ENCODE results near the gene CFTR. TPM values are rescaled to one million over a fixed set of nuclear protein-coding genes. Genes with fewer than 3 reads are reported as not detected.

CFTR gene
- total RNA-seq, 1 experiment from 2014 or later = 0.72 TPM

GRCh38 chr7:117661328-117661727, 181.5 kb downstream of the CFTR start:
- H3K4me3 Mint-ChIP-seq = no peak overlapping the region
- DNase-seq (ENCODE audit: low spot score) = no peak
- ChIA-PET CTCF (interaction anchor here (0.6 to 1.2 kb wide), 2 partner anchors 8 to 9 kb away, joined by 3 to 5 read pairs; no protein-coding TSS in a partner anchor), POLR2A (no interaction called here)
- H3K9me3 Mint-ChIP-seq = peaks cover 5% of the 10 kb centered on the region
- TF ChIP-seq E2F5 (CRISPR knock-in tag; IDR thresholded peaks at IDR 0.05) (no peak), RELA (CRISPR knock-in tag; IDR thresholded peaks at IDR 0.05; ENCODE audit: borderline replicate concordance) (no peak), NFE2L1 (CRISPR knock-in tag; IDR thresholded peaks at IDR 0.05) (no peak), PRRX2 (CRISPR knock-in tag; IDR thresholded peaks at IDR 0.05) (no peak), ZNF281 (CRISPR knock-in tag; IDR thresholded peaks at IDR 0.05) (no peak), MYBL2 (CRISPR knock-in tag; IDR thresholded peaks at IDR 0.05) (no peak), CBFB (CRISPR knock-in tag; IDR thresholded peaks at IDR 0.05; ENCODE audit: low read depth) (no peak), ZBTB21 (CRISPR knock-in tag; IDR thresholded peaks at IDR 0.05; ENCODE audit: borderline replicate concordance) (no peak), ZNF423 (CRISPR knock-in tag; IDR thresholded peaks at IDR 0.05) (no peak), IRF1 (CRISPR knock-in tag; IDR thresholded peaks at IDR 0.05) (no peak), GABPB1 (CRISPR knock-in tag; IDR thresholded peaks at IDR 0.05) (no peak), ZNF671 (CRISPR knock-in tag; IDR thresholded peaks at IDR 0.05) (no peak), JUN (CRISPR knock-in tag; IDR thresholded peaks at IDR 0.05) (no peak)
- no peak for ATAC-seq
- no peaks in the 10 kb centered on the region for H3K27me3 Mint-ChIP-seq (ENCODE audit: low read depth)
- H3K27ac Mint-ChIP-seq = no peak overlapping the region
- H3K4me1 Mint-ChIP-seq = no peaks in the 10 kb centered on the region
- H3K36me3 Mint-ChIP-seq = no peaks in the 10 kb centered on the region

GRCh38 chr7:117664047-117664446, 184.2 kb downstream of the CFTR start:
- no peak for TF ChIP-seq ZNF671 (CRISPR knock-in tag; IDR thresholded peaks at IDR 0.05)
- TF ChIP-seq ATF2 (CRISPR knock-in tag; IDR thresholded peaks at IDR 0.05; ENCODE audit: borderline replicate concordance, low read depth) = no peak
- no peak for TF ChIP-seq NR3C1 (CRISPR knock-in tag; conservative IDR thresholded peaks at IDR 0.05; ENCODE audit: low read depth)
- TF ChIP-seq ZNF416 (CRISPR knock-in tag; IDR thresholded peaks at IDR 0.05) = no peak
- no peak for TF ChIP-seq ESRRA (CRISPR knock-in tag; IDR thresholded peaks at IDR 0.05; ENCODE audit: borderline replicate concordance)
- no peak for TF ChIP-seq AR (CRISPR knock-in tag; IDR thresholded peaks at IDR 0.05)
- no peak for TF ChIP-seq ARID4B (CRISPR knock-in tag; IDR thresholded peaks at IDR 0.05; ENCODE audit: borderline replicate concordance)
- no peak for TF ChIP-seq ZNF396 (CRISPR knock-in tag; IDR thresholded peaks at IDR 0.05; ENCODE audit: borderline replicate concordance)
- no peak for TF ChIP-seq CREM (CRISPR knock-in tag; IDR thresholded peaks at IDR 0.05)
- no peak for TF ChIP-seq GABPB1 (CRISPR knock-in tag; IDR thresholded peaks at IDR 0.05)
- TF ChIP-seq ZNF423 (CRISPR knock-in tag; IDR thresholded peaks at IDR 0.05) = no peak
- TF ChIP-seq ATF3 (CRISPR knock-in tag; conservative IDR thresholded peaks at IDR 0.05) = no peak
- CTCF ChIA-PET = no interaction called here
- peaks cover 5% of the 10 kb centered on the region for H3K9me3 Mint-ChIP-seq
- DNase-seq (ENCODE audit: low spot score) (no peak), ATAC-seq (no peak)
- no peaks in the 10 kb centered on the region for H3K4me1 Mint-ChIP-seq
- H3K27me3 Mint-ChIP-seq (ENCODE audit: low read depth) = no peaks in the 10 kb centered on the region
- H3K4me3 Mint-ChIP-seq = no peak overlapping the region
- no peaks in the 10 kb centered on the region for H3K36me3 Mint-ChIP-seq
- POLR2A ChIA-PET = no interaction called here
- H3K27ac Mint-ChIP-seq = no peak overlapping the region
